Caco-2 (cell line): ENCODE data around the gene TRMT10A. TPM values are rescaled to one million over a fixed set of nuclear protein-coding genes. Genes with fewer than 3 reads are reported as not detected.

Experiments used
- BruUV-seq: library from RNA; stranded (reverse); fragments of 400-500 nt; replicated peaks from 2 replicates; lab custom pipeline; 2021; lab: Mats Ljungman, UMichigan
- CTCF ChIA-PET: fragments of 300-600 bp; sonication (Branson Sonifier 250); formaldehyde crosslinking; loops from one replicate; lab custom pipeline; 2022; ENCODE audit warnings: antibody characterized with exemption; lab: Charles Lee
- POLR2A ChIA-PET: fragments of 300-600 bp; sonication (Branson Sonifier 250); formaldehyde crosslinking; loops from one replicate; lab custom pipeline; 2022; ENCODE audit warnings: antibody characterized with exemption; lab: Charles Lee
- DNase-seq, 2 experiments: peaks; one replicate each; pipeline versions ENCODE4 v3.0.0 to v3.0.0-alpha.2; 2020 to 2022
- H3K27me3 ChIP-seq: replicated peaks from 2 replicates; pipeline ENCODE4 v1.6.0; 2011; ENCODE audit warnings: low read length; ENCODE audit not compliant: control insufficient read depth, insufficient read depth
- H3K36me3 ChIP-seq: 2 replicates; pipeline ENCODE4 v1.5.1; 2011; ENCODE audit warnings: low read length; ENCODE audit not compliant: control insufficient read depth, insufficient read depth
- H3K4me1 ChIP-seq: fragments of 250-450 bp; sonication (Bioruptor Pico); 2 replicates; pipeline ENCODE4 v1.5.1; 2020; ENCODE audit warnings: mild to moderate bottlenecking
- H3K4me3 ChIP-seq: 2 replicates; pipeline ENCODE4 v1.5.1; 2011; ENCODE audit warnings: low read depth, mild to moderate bottlenecking, control low read depth, low read length
- H3K9me3 ChIP-seq: fragments of 250-450 bp; sonication (Bioruptor Pico); 2 replicates; pipeline ENCODE4 v1.5.1; 2020; ENCODE audit warnings: mild to moderate bottlenecking, moderate library complexity
- H3K27ac Mint-ChIP-seq: one replicate; pipeline ENCODE4 v1.8.0; 2022; ENCODE audit warnings: mixed read lengths; ENCODE audit not compliant: unreplicated experiment
- H3K27me3 Mint-ChIP-seq: one replicate; pipeline ENCODE4 v1.8.0; 2022; ENCODE audit warnings: mixed read lengths; ENCODE audit not compliant: insufficient read depth, unreplicated experiment
- H3K36me3 Mint-ChIP-seq: one replicate; pipeline ENCODE4 v1.8.0; 2022; ENCODE audit warnings: mild to moderate bottlenecking, mixed read lengths; ENCODE audit not compliant: insufficient read depth, unreplicated experiment
- H3K4me1 Mint-ChIP-seq: one replicate; pipeline ENCODE4 v1.8.0; 2022; ENCODE audit warnings: low read depth, mixed read lengths; ENCODE audit not compliant: unreplicated experiment
- H3K4me3 Mint-ChIP-seq: one replicate; pipeline ENCODE4 v1.8.0; 2022; ENCODE audit warnings: mild to moderate bottlenecking, moderate library complexity, mixed read lengths; ENCODE audit not compliant: unreplicated experiment
- H3K9me3 Mint-ChIP-seq: one replicate; pipeline ENCODE4 v1.8.0; 2022; ENCODE audit warnings: mixed read lengths; ENCODE audit not compliant: unreplicated experiment
- intact Hi-C: fragments of 100-400 bp; cut with micrococcal nuclease; formaldehyde crosslinking; loops from one replicate; pipeline ENCODE4 v1.10.0; 2022; ENCODE audit not compliant: unreplicated experiment
- total RNA-seq: library from RNA; stranded (reverse); gene quantifications from 2 replicates; pipeline ENCODE4 v1.2.3, GENCODE V29; 2022
- TF ChIP-seq, protein P1 (sequence below), 2 experiments: fragments of 200-600 bp in 1 of 2; IDR thresholded peaks; 1 replicate in 1 of 2; 2 replicates in 1 of 2; pipeline versions ENCODE4 v1.5.1 to v1.8.0; 2011 to 2022; ENCODE audit warnings: antibody characterized with exemption in 1 of 2, control low read depth in 1 of 2, inconsistent platforms in 1 of 2, low read depth in 1 of 2, low read length in 1 of 2, mild to moderate bottlenecking in 1 of 2, moderate library complexity in 1 of 2; ENCODE audit not compliant: insufficient read depth in 1 of 2, severe bottlenecking in 1 of 2, unreplicated experiment in 1 of 2

The TRMT10A gene
- total RNA-seq, 1 experiment from 2014 or later = 5.1 TPM

DNA sequence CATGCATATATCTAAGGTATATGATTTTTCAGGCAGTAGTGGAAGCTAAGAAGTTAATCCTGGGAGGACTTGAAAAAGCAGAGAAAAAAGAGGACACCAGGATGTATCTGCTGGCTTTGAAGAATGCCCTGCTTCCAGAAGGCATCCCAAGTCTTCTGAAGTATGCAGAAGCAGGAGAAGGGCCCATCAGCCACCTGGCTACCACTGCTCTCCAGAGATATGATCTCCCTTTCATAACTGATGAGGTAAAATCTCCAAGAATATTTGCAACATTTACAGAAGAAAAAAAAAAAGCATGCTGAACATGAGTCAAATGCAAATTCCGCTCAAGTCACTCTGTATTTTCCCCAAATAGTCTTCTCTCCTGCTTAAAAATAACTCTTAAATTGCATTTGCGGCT is 42.9 kb upstream of the TRMT10A start:
- intact Hi-C loops = no loop called here

DNA sequence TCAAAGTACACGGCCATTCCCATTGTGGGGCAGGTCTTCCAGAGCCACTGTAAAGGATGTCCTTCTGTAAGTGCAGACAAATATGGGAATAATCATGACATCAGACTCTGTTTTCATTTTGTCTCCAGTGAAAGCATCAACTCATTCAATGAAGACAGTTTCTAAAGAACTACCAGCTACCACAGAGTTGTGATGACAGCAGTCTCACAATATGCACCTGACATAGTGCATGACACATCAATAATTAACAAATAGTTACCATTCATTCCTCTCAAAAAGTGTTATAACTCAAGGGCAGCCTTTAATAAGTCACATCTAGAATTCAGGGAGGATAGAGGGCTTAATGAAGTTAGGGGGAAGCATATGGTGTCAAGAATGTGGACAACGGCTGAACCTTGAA is 31.0 kb upstream of the TRMT10A start:
- CTCF ChIA-PET = no interaction called here
- no peak overlapping the region for H3K4me3 ChIP-seq
- no peak overlapping the region for H3K27ac Mint-ChIP-seq

More for the DNA sequence above, 42.9 kb upstream of the TRMT10A start:
- no peaks in the 10 kb centered on the region for H3K36me3 Mint-ChIP-seq
- BruUV-seq = no TSS peak
- TF ChIP-seq, protein P1, sequence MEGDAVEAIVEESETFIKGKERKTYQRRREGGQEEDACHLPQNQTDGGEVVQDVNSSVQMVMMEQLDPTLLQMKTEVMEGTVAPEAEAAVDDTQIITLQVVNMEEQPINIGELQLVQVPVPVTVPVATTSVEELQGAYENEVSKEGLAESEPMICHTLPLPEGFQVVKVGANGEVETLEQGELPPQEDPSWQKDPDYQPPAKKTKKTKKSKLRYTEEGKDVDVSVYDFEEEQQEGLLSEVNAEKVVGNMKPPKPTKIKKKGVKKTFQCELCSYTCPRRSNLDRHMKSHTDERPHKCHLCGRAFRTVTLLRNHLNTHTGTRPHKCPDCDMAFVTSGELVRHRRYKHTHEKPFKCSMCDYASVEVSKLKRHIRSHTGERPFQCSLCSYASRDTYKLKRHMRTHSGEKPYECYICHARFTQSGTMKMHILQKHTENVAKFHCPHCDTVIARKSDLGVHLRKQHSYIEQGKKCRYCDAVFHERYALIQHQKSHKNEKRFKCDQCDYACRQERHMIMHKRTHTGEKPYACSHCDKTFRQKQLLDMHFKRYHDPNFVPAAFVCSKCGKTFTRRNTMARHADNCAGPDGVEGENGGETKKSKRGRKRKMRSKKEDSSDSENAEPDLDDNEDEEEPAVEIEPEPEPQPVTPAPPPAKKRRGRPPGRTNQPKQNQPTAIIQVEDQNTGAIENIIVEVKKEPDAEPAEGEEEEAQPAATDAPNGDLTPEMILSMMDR (IDR thresholded peaks at IDR 0.05; ENCODE audit: insufficient read depth in 1 of 2, low read depth in 1 of 2, low read length in 1 of 2, severe bottlenecking in 1 of 2, unreplicated experiment in 1 of 2) = no peak
- DNase-seq = no peak
- Histone ChIP-seq H3K4me1 (no peaks in the 10 kb centered on the region), H3K27me3 (no peaks in the 10 kb centered on the region), H3K4me3 (no peak overlapping the region), H3K9me3 (no peaks in the 10 kb centered on the region), H3K36me3 (no peaks in the 10 kb centered on the region)
- no peaks in the 10 kb centered on the region for H3K4me1 Mint-ChIP-seq
- no peaks in the 10 kb centered on the region for H3K9me3 Mint-ChIP-seq
- peaks cover 2% of the 10 kb centered on the region for H3K27me3 Mint-ChIP-seq
- ChIA-PET POLR2A (no interaction called here), CTCF (no interaction called here)
- H3K4me3 Mint-ChIP-seq = no peak overlapping the region
- no peak overlapping the region for H3K27ac Mint-ChIP-seq

GRCh38 chr4:99593781-99594641 is 30.2 kb upstream of the TRMT10A start:
- no TSS peak for BruUV-seq
- intact Hi-C loops = no loop called here
- H3K4me1 Mint-ChIP-seq = no peaks in the 10 kb centered on the region
- Histone ChIP-seq H3K27me3 (no peaks in the 10 kb centered on the region), H3K4me1 (no peaks in the 10 kb centered on the region), H3K9me3 (no peaks in the 10 kb centered on the region), H3K4me3 (no peak overlapping the region), H3K36me3 (no peaks in the 10 kb centered on the region)
- H3K36me3 Mint-ChIP-seq = no peaks in the 10 kb centered on the region
- H3K9me3 Mint-ChIP-seq = no peaks in the 10 kb centered on the region
- POLR2A ChIA-PET = no interaction called here
- no peak overlapping the region for H3K27ac Mint-ChIP-seq
- H3K27me3 Mint-ChIP-seq = peaks cover 3% of the 10 kb centered on the region
- H3K4me3 Mint-ChIP-seq = no peak overlapping the region
- CTCF ChIA-PET = no interaction called here
- no peak for DNase-seq
- TF ChIP-seq, protein P1 (IDR thresholded peaks at IDR 0.05; ENCODE audit: insufficient read depth in 1 of 2, low read depth in 1 of 2, low read length in 1 of 2, severe bottlenecking in 1 of 2, unreplicated experiment in 1 of 2) = no peak

More for the DNA sequence above, 31.0 kb upstream of the TRMT10A start:
- Mint-ChIP-seq H3K4me1 (no peaks in the 10 kb centered on the region), H3K9me3 (no peaks in the 10 kb centered on the region), H3K27me3 (peaks cover 3% of the 10 kb centered on the region), H3K4me3 (no peak overlapping the region), H3K36me3 (no peaks in the 10 kb centered on the region)
- no peaks in the 10 kb centered on the region for H3K4me1 ChIP-seq
- POLR2A ChIA-PET = no interaction called here
- H3K36me3 ChIP-seq = no peaks in the 10 kb centered on the region
- no peak for DNase-seq
- H3K9me3 ChIP-seq = no peaks in the 10 kb centered on the region
- BruUV-seq = no TSS peak
- intact Hi-C loops = no loop called here
- H3K27me3 ChIP-seq = no peaks in the 10 kb centered on the region
- TF ChIP-seq, protein P1 (IDR thresholded peaks at IDR 0.05; ENCODE audit: insufficient read depth in 1 of 2, low read depth in 1 of 2, low read length in 1 of 2, severe bottlenecking in 1 of 2, unreplicated experiment in 1 of 2) = no peak
